Breast epithelium (tissue), 3 donors: Measurements from ENCODE around the gene DEAF1.

Experiments used
- POLR2AphosphoS5 ChIP-seq, 3 donors: sonication (generic); formaldehyde crosslinking; IDR thresholded peaks; one replicate each; pipeline ENCODE4 v1.6.1; 2017; ENCODE audit warnings: antibody characterized with exemption in 3 of 3
- TF ChIP-seq, protein P1 (sequence below), 3 donors: fragments of 450-650 bp; IDR thresholded peaks; one replicate each; pipeline ENCODE4 v1.5.1; 2016 to 2017; ENCODE audit warnings: antibody characterized with exemption in 3 of 3, mild to moderate bottlenecking in 3 of 3, moderate library complexity in 3 of 3

DNA sequence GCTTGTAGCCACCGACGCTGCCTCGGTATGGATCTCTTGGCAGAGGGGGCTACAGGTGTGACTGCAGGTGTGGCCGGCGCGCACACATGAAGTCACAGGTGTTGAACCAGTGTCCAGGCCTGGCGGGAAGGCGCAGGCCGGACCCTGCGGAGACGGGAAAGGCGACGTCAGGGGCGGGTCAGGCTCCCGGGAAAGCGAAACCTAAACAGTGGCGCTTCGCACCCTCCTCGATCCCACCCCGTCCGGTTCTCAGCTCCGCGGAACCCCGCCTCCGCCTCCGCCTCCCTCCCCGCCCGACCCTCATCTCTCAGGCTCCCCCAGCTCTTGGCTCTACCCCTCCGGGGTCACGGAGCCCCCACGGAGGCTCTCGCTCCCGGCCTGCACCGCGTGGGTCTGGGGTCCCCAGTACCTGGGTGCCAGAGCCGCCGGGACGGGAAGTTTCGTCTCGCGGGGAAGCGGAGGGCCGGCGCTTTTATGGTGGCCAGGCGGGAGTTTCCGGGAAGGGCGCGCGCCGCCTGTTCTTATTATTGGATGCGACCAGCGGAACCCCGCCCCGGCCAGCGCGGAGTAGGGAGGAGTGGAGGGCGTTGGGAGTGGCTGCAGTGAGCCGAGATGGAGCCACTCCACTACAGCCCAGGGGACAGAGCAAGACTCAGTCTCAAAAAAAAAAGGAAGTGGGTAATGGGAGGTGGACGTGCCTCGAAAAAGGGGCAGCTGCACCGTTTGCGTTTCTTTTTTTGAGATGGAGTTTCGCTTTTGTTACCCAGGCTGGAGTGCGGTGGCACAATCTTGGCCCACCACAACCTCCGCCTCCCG lies 79.3 kb downstream of the DEAF1 start, which contains the start of gene IRF7:
- TF ChIP-seq, protein P1, sequence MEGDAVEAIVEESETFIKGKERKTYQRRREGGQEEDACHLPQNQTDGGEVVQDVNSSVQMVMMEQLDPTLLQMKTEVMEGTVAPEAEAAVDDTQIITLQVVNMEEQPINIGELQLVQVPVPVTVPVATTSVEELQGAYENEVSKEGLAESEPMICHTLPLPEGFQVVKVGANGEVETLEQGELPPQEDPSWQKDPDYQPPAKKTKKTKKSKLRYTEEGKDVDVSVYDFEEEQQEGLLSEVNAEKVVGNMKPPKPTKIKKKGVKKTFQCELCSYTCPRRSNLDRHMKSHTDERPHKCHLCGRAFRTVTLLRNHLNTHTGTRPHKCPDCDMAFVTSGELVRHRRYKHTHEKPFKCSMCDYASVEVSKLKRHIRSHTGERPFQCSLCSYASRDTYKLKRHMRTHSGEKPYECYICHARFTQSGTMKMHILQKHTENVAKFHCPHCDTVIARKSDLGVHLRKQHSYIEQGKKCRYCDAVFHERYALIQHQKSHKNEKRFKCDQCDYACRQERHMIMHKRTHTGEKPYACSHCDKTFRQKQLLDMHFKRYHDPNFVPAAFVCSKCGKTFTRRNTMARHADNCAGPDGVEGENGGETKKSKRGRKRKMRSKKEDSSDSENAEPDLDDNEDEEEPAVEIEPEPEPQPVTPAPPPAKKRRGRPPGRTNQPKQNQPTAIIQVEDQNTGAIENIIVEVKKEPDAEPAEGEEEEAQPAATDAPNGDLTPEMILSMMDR (IDR thresholded peaks at IDR 0.05), result no peak
- TF ChIP-seq POLR2AphosphoS5 (IDR thresholded peaks at IDR 0.05), result peak; percentile 86 to 92 (median 88)
